GM23248 (cell line): ENCODE data around the gene RGS18. TPM values are rescaled to one million over a fixed set of nuclear protein-coding genes. Genes with fewer than 3 reads are reported as not detected.

Experiments
- DNase-seq: peaks from one replicate; pipeline ENCODE4 v3.0.0-alpha.2; 2015
- H2AFZ ChIP-seq: fragments of 200-600 bp; sonication (generic); 2 replicates; pipeline ENCODE4 v1.6.1; 2016; ENCODE audit warnings: antibody characterized with exemption
- H3F3A ChIP-seq: fragments of 200-600 bp; sonication (generic); 2 replicates; pipeline ENCODE4 v1.6.1; 2016; ENCODE audit warnings: mild to moderate bottlenecking, antibody characterized with exemption, mixed run types; ENCODE audit not compliant: insufficient read depth
- H3K27ac ChIP-seq: fragments of 200-600 bp; sonication (generic); 2 replicates; pipeline ENCODE4 v1.5.1; 2016; ENCODE audit warnings: mild to moderate bottlenecking
- H3K27me3 ChIP-seq: fragments of 200-600 bp; sonication (generic); replicated peaks from 2 replicates; pipeline ENCODE4 v1.6.1; 2016; ENCODE audit warnings: mild to moderate bottlenecking; ENCODE audit not compliant: insufficient read depth
- H3K36me3 ChIP-seq: fragments of 200-600 bp; sonication (generic); 2 replicates; pipeline ENCODE4 v1.6.1; 2016; ENCODE audit warnings: low read depth, mild to moderate bottlenecking
- H3K4me1 ChIP-seq: fragments of 200-600 bp; sonication (generic); 2 replicates; pipeline ENCODE4 v1.6.1; 2016; ENCODE audit warnings: mild to moderate bottlenecking; ENCODE audit not compliant: insufficient read depth
- H3K4me2 ChIP-seq: fragments of 200-600 bp; sonication (generic); one replicate; pipeline ENCODE4 v1.6.1; 2016; ENCODE audit warnings: mild to moderate bottlenecking; ENCODE audit not compliant: unreplicated experiment
- H3K4me3 ChIP-seq: fragments of 200-600 bp; sonication (generic); 2 replicates; pipeline ENCODE4 v1.5.1; 2016; ENCODE audit warnings: mild to moderate bottlenecking
- H3K79me2 ChIP-seq: fragments of 200-600 bp; sonication (generic); 2 replicates; pipeline ENCODE4 v1.6.1; 2016; ENCODE audit warnings: mild to moderate bottlenecking; ENCODE audit not compliant: insufficient read depth
- H3K9ac ChIP-seq: fragments of 200-600 bp; sonication (generic); 2 replicates; pipeline ENCODE4 v1.6.1; 2016; ENCODE audit warnings: mild to moderate bottlenecking
- H3K9me2 ChIP-seq: fragments of 200-600 bp; sonication (generic); 2 replicates; pipeline ENCODE4 v1.6.1; 2016; ENCODE audit warnings: mixed run types, mild to moderate bottlenecking, moderate library complexity; ENCODE audit not compliant: insufficient read depth
- H3K9me3 ChIP-seq: fragments of 200-600 bp; sonication (generic); one replicate; pipeline ENCODE4 v1.6.1; 2017; ENCODE audit warnings: low read depth
- H4K20me1 ChIP-seq: fragments of 200-600 bp; sonication (generic); 2 replicates; pipeline ENCODE4 v1.6.0; 2016; ENCODE audit not compliant: insufficient read depth
- EZH2 ChIP-seq: fragments of 200-600 bp; sonication (generic); IDR thresholded peaks from 2 replicates; pipeline ENCODE4 v1.6.1; 2018; ENCODE audit warnings: antibody characterized with exemption, mild to moderate bottlenecking; ENCODE audit not compliant: insufficient read depth, poor library complexity, severe bottlenecking
- EZH2phosphoT487 ChIP-seq: fragments of 200-600 bp; sonication (generic); IDR thresholded peaks from 2 replicates; pipeline ENCODE4 v1.6.1; 2018; ENCODE audit warnings: antibody characterized with exemption, moderate library complexity, mild to moderate bottlenecking, low read depth; ENCODE audit not compliant: insufficient read depth
- WGBS, 2 experiments: methylation state at CpG; one replicate each; pipeline ENCODE4 v1.1.6; 2015 to 2017; ENCODE audit warnings: low lambda C conversion rate in 2 of 2, low coverage in 1 of 2; ENCODE audit errors: missing lambda C conversion rate in 2 of 2; 5-methylcytosine and 5-hydroxymethylcytosine counted together
- in situ Hi-C: fragments of 300-500 bp; cut with MboI; formaldehyde crosslinking; loops from 2 replicates; pipeline ENCODE4 v1.15.0; 2020
- polyA plus RNA-seq: library from polyadenylated mRNA; unstranded; fragments of >200 nt; fragmentation: Nextera tagmentation; extraction: Ambion mirVana; gene quantifications from 2 replicates; pipeline ENCODE4 v1.2.1, GENCODE V29; 2016
- total RNA-seq: library from RNA; depleted of rRNA; stranded (reverse); fragments of >200 nt; shearing (Covaris generic); gene quantifications from 2 replicates; pipeline ENCODE4 v1.2.3, GENCODE V29; 2014

RGS18 gene
- total and polyA plus RNA-seq, 2 experiments from 2014 or later: not detected

GRCh38 chr1:192167911-192168700 lies 9.8 kb downstream of the RGS18 start:
- H3K4me2 ChIP-seq: no peak overlapping the region
- no peaks in the 10 kb centered on the region for H3K9me2 ChIP-seq
- no peaks in the 10 kb centered on the region for H3K36me3 ChIP-seq
- H3K79me2 ChIP-seq: no peaks in the 10 kb centered on the region
- in situ Hi-C loops: no loop called here
- DNase-seq: no peak
- no peaks in the 10 kb centered on the region for H3K4me1 ChIP-seq
- no peak overlapping the region for H3K4me3 ChIP-seq
- no peak overlapping the region for H2AFZ ChIP-seq
- 27 to 33% methylated on average over 3 of the region's 3 CpGs for WGBS, 2 experiments
- H3K27me3 ChIP-seq: no peaks in the 10 kb centered on the region
- no peaks in the 10 kb centered on the region for H3F3A ChIP-seq
- no peak overlapping the region for H3K27ac ChIP-seq
- H3K9me3 ChIP-seq: no peaks in the 10 kb centered on the region
- no peak overlapping the region for H3K9ac ChIP-seq
- no peak for TF ChIP-seq EZH2phosphoT487
- TF ChIP-seq EZH2: no peak
- no peaks in the 10 kb centered on the region for H4K20me1 ChIP-seq

GRCh38 chr1:192168964-192169363 lies 10.7 kb downstream of the RGS18 start:
- H3K9me2 ChIP-seq: peaks cover under 1% of the 10 kb centered on the region; the same call in 1 of the 2 replicates
- no peaks in the 10 kb centered on the region for H4K20me1 ChIP-seq
- in situ Hi-C loops: no loop called here
- H3K4me3 ChIP-seq: no peak overlapping the region
- H3K79me2 ChIP-seq: no peaks in the 10 kb centered on the region
- 14 to 17% methylated on average over 4 of the region's 4 CpGs for WGBS, 2 experiments
- H3K27ac ChIP-seq: no peak overlapping the region
- no peak overlapping the region for H3K9ac ChIP-seq
- no peaks in the 10 kb centered on the region for H3K9me3 ChIP-seq
- H3F3A ChIP-seq: no peaks in the 10 kb centered on the region
- no peak for DNase-seq
- H3K27me3 ChIP-seq: no peaks in the 10 kb centered on the region
- TF ChIP-seq EZH2phosphoT487 (no peak), EZH2 (no peak)
- H2AFZ ChIP-seq: no peak overlapping the region
- no peaks in the 10 kb centered on the region for H3K4me1 ChIP-seq
- H3K4me2 ChIP-seq: no peak overlapping the region
- H3K36me3 ChIP-seq: no peaks in the 10 kb centered on the region

DNA sequence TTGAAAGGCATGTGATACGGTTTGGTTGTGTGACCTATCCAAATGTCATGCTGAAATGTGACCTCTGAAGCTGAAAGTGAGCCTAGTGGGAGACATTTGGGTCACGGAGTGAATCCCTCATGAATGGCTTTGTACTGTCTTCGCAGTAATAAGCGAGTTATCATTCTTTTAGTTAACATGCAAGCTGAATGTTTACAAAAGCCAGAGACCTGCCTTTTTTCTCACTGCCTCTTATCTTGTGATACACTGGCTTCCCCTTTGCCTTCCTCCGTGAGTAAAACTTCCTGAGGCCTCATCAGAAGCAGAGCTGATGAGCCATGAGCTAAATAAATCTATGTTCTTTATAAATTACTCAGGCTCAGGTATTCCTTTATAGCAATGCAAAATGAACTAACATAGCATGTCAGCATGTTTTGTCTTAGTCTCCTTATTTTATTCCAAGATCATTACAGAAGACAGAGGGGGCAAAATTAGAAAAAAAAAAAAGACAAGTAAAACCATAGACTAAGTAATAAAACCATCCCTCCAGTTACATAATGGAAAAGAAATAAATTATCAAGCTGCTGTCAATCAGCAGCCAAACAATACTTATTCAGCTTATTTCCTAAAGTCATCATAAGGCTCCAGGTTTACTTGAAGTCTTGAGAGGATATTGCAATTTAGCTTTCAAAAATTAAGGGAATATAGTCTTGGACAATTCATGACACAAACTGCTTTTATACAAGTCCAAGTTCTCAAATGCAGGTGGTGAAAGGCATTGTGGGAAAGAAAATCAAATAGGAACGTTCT lies 12.1 kb downstream of the RGS18 start:
- in situ Hi-C loops: no loop called here

DNA sequence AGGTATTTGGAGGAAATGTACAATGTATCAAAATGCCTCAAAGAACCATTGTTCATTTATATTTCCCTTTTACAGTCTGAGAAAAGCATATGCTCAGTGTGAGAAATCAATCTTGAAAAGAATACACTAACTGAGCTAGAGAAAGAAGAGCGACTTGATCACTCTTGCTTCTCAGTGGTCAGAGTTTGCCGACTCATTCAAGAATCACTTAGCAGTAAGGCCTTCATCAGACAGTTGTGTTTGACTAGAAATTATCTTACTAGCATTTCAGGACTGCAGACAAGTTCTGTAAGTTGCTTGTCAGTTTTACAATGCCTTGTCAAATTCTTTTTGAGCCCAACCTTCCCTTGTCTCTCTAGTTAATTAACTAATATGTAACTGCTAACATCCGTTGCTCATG lies 12.9 kb downstream of the RGS18 start:
- Histone ChIP-seq H3K27me3 (no peaks in the 10 kb centered on the region), H3K4me3 (no peak overlapping the region), H3K79me2 (no peaks in the 10 kb centered on the region), H3K4me2 (no peak overlapping the region), H3K9me3 (no peaks in the 10 kb centered on the region), H3K27ac (no peak overlapping the region), H3K4me1 (no peaks in the 10 kb centered on the region), H2AFZ (no peak overlapping the region), H3K9me2 (peaks cover 5% of the 10 kb centered on the region; the same call in 1 of the 2 replicates), H3F3A (no peaks in the 10 kb centered on the region), H4K20me1 (no peaks in the 10 kb centered on the region), H3K9ac (no peak overlapping the region), H3K36me3 (no peaks in the 10 kb centered on the region)
- WGBS, 2 experiments: 29 to 35% methylated on average over 3 of the region's 3 CpGs
- in situ Hi-C loops: no loop called here
- TF ChIP-seq EZH2phosphoT487: no peak
- TF ChIP-seq EZH2: no peak
- DNase-seq: no peak

More for the DNA sequence above, 12.1 kb downstream of the RGS18 start:
- 6 to 10% methylated on average over 6 of the region's 6 CpGs for WGBS, 2 experiments
- Histone ChIP-seq H4K20me1 (no peaks in the 10 kb centered on the region), H3F3A (no peaks in the 10 kb centered on the region), H2AFZ (no peak overlapping the region), H3K9me3 (no peaks in the 10 kb centered on the region), H3K4me1 (no peaks in the 10 kb centered on the region), H3K27me3 (no peaks in the 10 kb centered on the region), H3K27ac (no peak overlapping the region), H3K36me3 (no peaks in the 10 kb centered on the region), H3K79me2 (no peaks in the 10 kb centered on the region), H3K9ac (no peak overlapping the region), H3K4me3 (no peak overlapping the region), H3K4me2 (no peak overlapping the region), H3K9me2 (peaks cover 5% of the 10 kb centered on the region; the same call in 1 of the 2 replicates)
- TF ChIP-seq EZH2: no peak
- TF ChIP-seq EZH2phosphoT487: no peak
- no peak for DNase-seq
